HTR-8/SVneo (cell line): ENCODE data around the gene ZBED2.
"Not testable (repeated sequence)": the region's sequence is repeated elsewhere in the genome, so short reads cannot be mapped to it uniquely, and the experiment has no call there.

Experiments used
- DNase-seq: peaks from one replicate; pipeline ENCODE4 v3.0.0; 2011; ENCODE audit warnings: low spot score, mixed read lengths; ENCODE audit not compliant: insufficient read length
- FAIRE-seq: peaks from 2 replicates; lab custom pipeline; 2011; peaks lifted over from hg19 to GRCh38; lab: Jason Lieb, UNC

The ZBED2 gene

GRCh38 chr3:111578867-111579266 is 16.3 kb downstream of the ZBED2 start:
- FAIRE-seq (no peak), DNase-seq (no peak)

GRCh38 chr3:111577798-111578685 is 17.1 kb downstream of the ZBED2 start:
- DNase-seq, result peak; percentile 70
- FAIRE-seq, result peak; percentile 48

GRCh38 chr3:111577113-111577512 is 18.0 kb downstream of the ZBED2 start:
- no peak for FAIRE-seq
- DNase-seq, result no peak

- FAIRE-seq, result no peak
- no peak for DNase-seq
These were observed 23.2 kb downstream of the ZBED2 start for GRCh38 chr3:111571907-111572460.

GRCh38 chr3:111571282-111571681 is 23.9 kb downstream of the ZBED2 start:
- no peak for FAIRE-seq
- no peak for DNase-seq

- FAIRE-seq, result peak; percentile 51
- no peak for DNase-seq
These were observed 24.6 kb downstream of the ZBED2 start for GRCh38 chr3:111570404-111571030.

- DNase-seq (no peak), FAIRE-seq (no peak)
These were observed 26.2 kb downstream of the ZBED2 start for GRCh38 chr3:111568911-111569310.

GRCh38 chr3:111568355-111568754 is 26.8 kb downstream of the ZBED2 start:
- no peak for FAIRE-seq
- DNase-seq, result no peak

GRCh38 chr3:111566844-111567243 is 28.3 kb downstream of the ZBED2 start:
- DNase-seq (no peak), FAIRE-seq (no peak)

- not testable (repeated sequence) for FAIRE-seq, DNase-seq
These were observed 33.2 kb downstream of the ZBED2 start for GRCh38 chr3:111561902-111562301.

GRCh38 chr3:111548756-111549155 is 46.4 kb downstream of the ZBED2 start:
- no peak for DNase-seq
- FAIRE-seq, result no peak

GRCh38 chr3:111548092-111548491 is 47.1 kb downstream of the ZBED2 start:
- no peak for FAIRE-seq
- DNase-seq, result no peak

GRCh38 chr3:111547631-111548030 is 47.5 kb downstream of the ZBED2 start:
- no peak for DNase-seq
- no peak for FAIRE-seq

- DNase-seq (no peak), FAIRE-seq (no peak)
These were observed 49.8 kb downstream of the ZBED2 start for GRCh38 chr3:111545349-111545748.
